HG02885 (cell line): ENCODE measurements around the gene PDZD4.

ENCODE experiments used
- ATAC-seq: cut with Tn5 transposase; IDR thresholded peaks from one replicate; pipeline ENCODE4 v1.9.1; 2021; ENCODE audit warnings: mild to moderate bottlenecking; ENCODE audit not compliant: unreplicated experiment, poor library complexity

The PDZD4 gene

GRCh38 chrX:153776120-153776599 is 54.2 kb downstream of the PDZD4 start:
- no peak for ATAC-seq

- no peak for ATAC-seq
Observed at GRCh38 chrX:153775293-153776119, 54.8 kb downstream of the PDZD4 start.

- ATAC-seq = no peak
Observed at GRCh38 chrX:153774576-153775292, 55.6 kb downstream of the PDZD4 start.

- ATAC-seq = no peak
Observed at GRCh38 chrX:153773741-153774575, 56.4 kb downstream of the PDZD4 start.

- ATAC-seq = no peak
Observed at GRCh38 chrX:153773218-153773611, 57.1 kb downstream of the PDZD4 start.

GRCh38 chrX:153772316-153773217 is 57.8 kb downstream of the PDZD4 start:
- no peak for ATAC-seq

- no peak for ATAC-seq
Observed at GRCh38 chrX:153771415-153772315, 58.7 kb downstream of the PDZD4 start.

GRCh38 chrX:153770601-153771414 is 59.5 kb downstream of the PDZD4 start:
- no peak for ATAC-seq

GRCh38 chrX:153769865-153770600 is 60.3 kb downstream of the PDZD4 start:
- ATAC-seq = no peak

- no peak for ATAC-seq
Observed at GRCh38 chrX:153769158-153769864, 61.0 kb downstream of the PDZD4 start.

- ATAC-seq = no peak
Observed at GRCh38 chrX:153768311-153769157, 61.8 kb downstream of the PDZD4 start.

GRCh38 chrX:153767674-153768055 is 62.7 kb downstream of the PDZD4 start:
- ATAC-seq = no peak

GRCh38 chrX:153766871-153767673 is 63.3 kb downstream of the PDZD4 start:
- no peak for ATAC-seq

GRCh38 chrX:153766098-153766817 is 64.1 kb downstream of the PDZD4 start:
- ATAC-seq = no peak
